Duodenal mucosa (tissue), 2 donors: ENCODE results near the gene LYPD8.

Source experiments
- H3K27ac ChIP-seq: one replicate; pipeline ENCODE4 v1.7.0; 2013; ENCODE audit warnings: low read depth, low read length
- H3K27me3 ChIP-seq, 2 donors: one replicate each; pipeline ENCODE4 v1.7.0; 2013; ENCODE audit warnings: low read length in 2 of 2, control low read depth in 1 of 2; ENCODE audit not compliant: insufficient read depth in 2 of 2, control insufficient read depth in 1 of 2
- H3K36me3 ChIP-seq, 2 donors: one replicate each; pipeline ENCODE4 v1.7.0; 2013; ENCODE audit warnings: low read length in 2 of 2, control low read depth in 1 of 2; ENCODE audit not compliant: insufficient read depth in 2 of 2, control insufficient read depth in 1 of 2
- H3K4me1 ChIP-seq, 2 donors: one replicate each; pipeline ENCODE4 v1.7.0; 2013; ENCODE audit warnings: low read length in 2 of 2, control low read depth in 1 of 2; ENCODE audit not compliant: insufficient read depth in 2 of 2, control insufficient read depth in 1 of 2
- H3K4me3 ChIP-seq, 2 donors: one replicate each; pipeline ENCODE4 v1.7.0; 2013; ENCODE audit warnings: low read length in 2 of 2, low read depth in 1 of 2
- H3K9ac ChIP-seq, 2 donors: one replicate each; pipeline ENCODE4 v1.7.0; 2013; ENCODE audit warnings: low read length in 2 of 2, low read depth in 1 of 2
- H3K9me3 ChIP-seq, 2 donors: one replicate each; pipeline ENCODE4 v1.7.0; 2013; ENCODE audit warnings: low read length in 2 of 2, control low read depth in 1 of 2; ENCODE audit not compliant: control insufficient read depth in 1 of 2

LYPD8 gene

GRCh38 chr1:248751142-248751541 lies 4.4 kb downstream of the LYPD8 start:
- no peaks in the 10 kb centered on the region for H3K9me3 ChIP-seq
- H3K4me3 ChIP-seq = no peak overlapping the region
- no peak overlapping the region for H3K27ac ChIP-seq
- no peaks in the 10 kb centered on the region for H3K36me3 ChIP-seq
- no peaks in the 10 kb centered on the region for H3K27me3 ChIP-seq
- peaks cover 0 to 11% of the 10 kb centered on the region in 2 donors for H3K4me1 ChIP-seq
- no peak overlapping the region for H3K9ac ChIP-seq

- Histone ChIP-seq H3K9me3 (no peaks in the 10 kb centered on the region), H3K27ac (no peak overlapping the region), H3K27me3 (no peaks in the 10 kb centered on the region), H3K4me3 (no peak overlapping the region), H3K9ac (no peak overlapping the region), H3K36me3 (no peaks in the 10 kb centered on the region), H3K4me1 (peaks cover 0 to 11% of the 10 kb centered on the region in 2 donors)
These were observed 5.1 kb downstream of the LYPD8 start for GRCh38 chr1:248750496-248750895.

- Histone ChIP-seq H3K27ac (no peak overlapping the region), H3K4me3 (no peak overlapping the region), H3K27me3 (no peaks in the 10 kb centered on the region), H3K9me3 (no peaks in the 10 kb centered on the region), H3K36me3 (no peaks in the 10 kb centered on the region), H3K4me1 (peaks cover 0 to 11% of the 10 kb centered on the region in 2 donors), H3K9ac (no peak overlapping the region)
These were observed 7.3 kb downstream of the LYPD8 start for GRCh38 chr1:248748211-248748610.

DNA sequence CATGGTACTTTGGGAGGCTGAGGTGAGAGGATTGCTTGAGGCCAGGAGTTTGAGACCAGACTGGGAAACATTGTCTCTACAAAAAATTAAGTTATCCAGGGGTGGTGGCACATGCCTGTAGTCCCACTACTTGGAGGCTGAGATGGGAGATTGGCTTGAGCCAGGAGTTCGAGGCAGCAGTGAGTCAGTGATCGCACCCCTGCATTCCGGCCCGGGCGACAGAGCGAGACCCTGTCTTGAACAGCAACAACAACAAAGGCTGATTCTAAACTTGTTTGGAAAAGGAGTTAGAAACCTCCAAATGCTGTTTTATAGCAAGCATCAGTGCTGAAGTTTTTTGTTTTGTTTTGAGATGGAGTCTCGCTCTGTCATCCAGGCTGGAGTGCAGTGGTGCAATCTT lies 14.7 kb downstream of the LYPD8 start:
- Histone ChIP-seq H3K9ac (no peak overlapping the region), H3K27ac (no peak overlapping the region), H3K4me3 (no peak overlapping the region), H3K27me3 (no peaks in the 10 kb centered on the region), H3K4me1 (no peaks in the 10 kb centered on the region), H3K9me3 (no peaks in the 10 kb centered on the region), H3K36me3 (no peaks in the 10 kb centered on the region)

DNA sequence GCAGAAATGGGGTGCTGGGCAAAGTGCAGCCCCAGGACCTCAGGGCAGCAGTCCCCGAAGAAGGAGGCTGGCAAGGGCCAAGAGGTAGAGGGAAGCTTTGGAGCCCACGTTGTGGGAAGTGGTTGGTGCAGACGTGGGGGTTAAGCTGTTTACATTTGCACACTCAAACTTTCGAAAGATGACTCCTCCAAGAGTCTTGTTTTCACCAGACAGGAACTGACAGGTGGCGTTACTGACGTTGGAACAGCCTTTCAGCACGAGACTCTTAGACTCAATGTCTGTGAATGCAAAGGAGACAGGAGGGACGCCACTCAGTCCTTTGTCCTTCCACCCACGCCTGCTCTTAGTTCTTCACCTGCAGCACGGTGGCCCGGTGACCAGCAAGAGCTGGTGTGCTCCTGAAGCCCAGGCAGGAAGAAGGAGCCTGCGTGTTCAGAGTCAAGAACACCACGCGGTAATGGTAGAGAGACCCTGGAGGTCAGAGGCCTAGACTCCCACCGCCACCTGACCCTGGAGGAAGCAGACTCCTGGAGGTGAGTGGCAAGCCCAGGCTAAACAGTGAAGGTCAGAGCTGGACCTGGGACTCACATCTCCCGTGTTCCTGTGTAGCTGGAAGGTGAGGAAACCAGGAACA lies 15.9 kb downstream of the LYPD8 start:
- Histone ChIP-seq H3K4me3 (no peak overlapping the region), H3K27me3 (no peaks in the 10 kb centered on the region), H3K27ac (no peak overlapping the region)

DNA sequence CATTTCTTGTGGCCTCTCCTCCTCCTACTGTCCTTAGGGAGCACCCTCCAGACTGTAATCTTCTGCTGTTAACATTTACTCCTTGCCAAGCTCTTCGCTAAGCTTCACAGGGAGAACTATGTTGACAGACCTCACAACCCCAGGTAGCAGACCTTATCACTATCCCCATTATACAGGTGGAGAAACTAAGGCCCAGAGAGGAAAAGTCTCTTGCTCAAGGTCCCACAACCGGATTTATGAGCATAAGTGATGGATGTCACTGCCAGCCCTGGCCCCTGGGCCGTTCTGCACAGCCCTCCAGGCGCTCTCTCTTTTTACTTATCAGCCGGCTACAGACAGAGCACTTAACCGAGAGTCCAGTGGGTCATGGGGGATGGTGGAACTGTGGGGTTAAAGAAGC lies 18.1 kb downstream of the LYPD8 start:
- peaks cover 0 to 5% of the 10 kb centered on the region in 2 donors for H3K9me3 ChIP-seq
- H3K4me1 ChIP-seq = no peaks in the 10 kb centered on the region
- H3K36me3 ChIP-seq = no peaks in the 10 kb centered on the region
- no peaks in the 10 kb centered on the region for H3K27me3 ChIP-seq
- no peak overlapping the region for H3K9ac ChIP-seq
- H3K4me3 ChIP-seq = no peak overlapping the region
- no peak overlapping the region for H3K27ac ChIP-seq

More for the DNA sequence above, 15.9 kb downstream of the LYPD8 start:
- Histone ChIP-seq H3K36me3 (no peaks in the 10 kb centered on the region), H3K4me1 (no peaks in the 10 kb centered on the region), H3K9me3 (peaks cover 0 to 5% of the 10 kb centered on the region in 2 donors), H3K9ac (no peak overlapping the region)

DNA sequence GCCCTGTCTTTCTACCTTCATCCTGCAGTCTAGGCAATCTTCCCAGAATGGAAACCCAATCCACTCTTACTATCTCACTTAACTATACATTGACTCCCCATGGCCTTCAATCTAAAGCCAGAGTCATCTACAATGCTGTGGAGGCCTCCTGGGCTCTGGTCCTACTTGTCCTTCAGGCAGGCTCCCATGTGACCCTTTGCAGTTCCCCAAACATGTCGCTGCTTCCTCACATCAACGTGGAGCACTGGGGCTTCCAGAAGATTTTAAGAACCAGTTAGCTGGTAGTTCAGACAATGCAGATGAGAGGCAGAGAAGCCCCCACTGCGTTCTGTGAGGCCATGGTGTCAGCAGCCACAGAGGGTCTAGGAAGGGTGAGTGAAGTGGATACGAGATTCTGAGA lies 18.6 kb downstream of the LYPD8 start:
- H3K9me3 ChIP-seq = peaks cover 0 to 5% of the 10 kb centered on the region in 2 donors
- no peak overlapping the region for H3K9ac ChIP-seq
- no peak overlapping the region for H3K27ac ChIP-seq
- no peaks in the 10 kb centered on the region for H3K27me3 ChIP-seq
- no peaks in the 10 kb centered on the region for H3K36me3 ChIP-seq
- no peak overlapping the region for H3K4me3 ChIP-seq
- no peaks in the 10 kb centered on the region for H3K4me1 ChIP-seq

DNA sequence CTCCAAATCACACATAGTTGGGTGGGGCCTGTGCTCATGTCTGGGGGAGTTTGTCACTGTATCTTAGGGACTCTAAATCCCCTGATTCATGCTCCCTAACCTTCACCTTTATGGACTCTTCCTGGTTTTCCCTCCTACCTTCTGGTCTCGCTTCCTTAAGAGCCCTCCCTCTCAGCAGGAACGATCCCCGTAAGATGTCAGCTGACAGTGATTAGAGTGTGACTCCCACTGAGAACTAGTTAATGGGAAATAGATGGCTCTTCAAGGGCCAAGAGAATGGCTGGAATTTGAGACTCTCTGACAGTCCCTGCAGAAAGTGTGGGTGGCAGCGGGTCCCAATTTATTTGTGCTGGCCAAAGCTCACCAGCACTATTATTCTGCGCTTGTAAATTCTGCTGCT lies 22.0 kb downstream of the LYPD8 start:
- Histone ChIP-seq H3K9me3 (peaks cover 0 to 5% of the 10 kb centered on the region in 2 donors), H3K4me3 (no peak overlapping the region), H3K9ac (no peak overlapping the region), H3K27me3 (no peaks in the 10 kb centered on the region), H3K4me1 (no peaks in the 10 kb centered on the region), H3K27ac (no peak overlapping the region), H3K36me3 (no peaks in the 10 kb centered on the region)

DNA sequence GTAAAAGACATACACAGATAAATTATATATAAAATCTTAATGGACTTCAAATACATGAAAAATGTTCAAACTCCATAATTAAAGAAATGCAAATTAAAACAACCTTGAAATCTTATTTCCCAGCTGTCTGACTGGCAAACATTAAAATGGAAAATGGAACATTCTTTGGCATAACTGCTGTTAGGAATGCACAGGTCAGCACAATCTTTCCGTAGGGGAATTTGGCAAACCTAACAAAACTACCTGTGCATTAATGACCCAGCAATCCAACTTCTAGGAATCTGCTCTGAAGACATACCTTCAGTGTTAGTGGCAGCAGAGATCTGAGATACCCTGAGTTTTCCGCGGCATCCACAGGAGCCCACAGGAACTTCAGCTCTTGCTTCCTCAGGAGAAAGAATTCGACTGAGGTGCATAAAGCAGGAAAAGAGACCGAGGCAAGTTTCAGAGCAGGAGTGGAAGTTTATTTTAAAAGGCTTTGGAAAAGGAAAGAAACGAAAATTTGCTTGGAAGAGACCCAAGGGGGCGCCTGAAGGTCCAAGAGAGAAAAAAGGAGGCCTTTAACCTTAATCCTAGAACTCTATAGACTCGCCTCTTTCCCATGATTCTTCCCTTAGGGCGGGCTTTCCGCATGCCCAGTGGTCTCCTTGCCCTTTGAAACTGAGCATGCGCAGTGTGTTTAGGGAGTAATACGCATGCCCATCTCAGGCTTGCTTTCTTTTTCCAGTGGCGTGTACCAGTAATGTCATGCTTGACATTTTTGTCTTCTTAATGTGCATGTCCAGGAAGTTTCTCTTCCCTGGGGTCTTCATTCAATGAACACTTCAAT lies 24.8 kb downstream of the LYPD8 start:
- H3K36me3 ChIP-seq = no peaks in the 10 kb centered on the region
- no peak overlapping the region for H3K27ac ChIP-seq

GRCh38 chr1:248714248-248714647 lies 41.3 kb downstream of the LYPD8 start:
- Histone ChIP-seq H3K4me3 (no peak overlapping the region), H3K9me3 (peaks cover 3% of the 10 kb centered on the region in 2 donors)

More for the DNA sequence above, 24.8 kb downstream of the LYPD8 start:
- peaks cover 0 to 5% of the 10 kb centered on the region in 2 donors for H3K9me3 ChIP-seq
- H3K4me1 ChIP-seq = no peaks in the 10 kb centered on the region
- H3K9ac ChIP-seq = no peak overlapping the region
- H3K27me3 ChIP-seq = no peaks in the 10 kb centered on the region
- H3K4me3 ChIP-seq = no peak overlapping the region

More at GRCh38 chr1:248714248-248714647, 41.3 kb downstream of the LYPD8 start:
- Histone ChIP-seq H3K27ac (no peak overlapping the region), H3K4me1 (no peaks in the 10 kb centered on the region), H3K9ac (no peak overlapping the region), H3K27me3 (no peaks in the 10 kb centered on the region), H3K36me3 (no peaks in the 10 kb centered on the region)
